Upper lobe of right lung (tissue), 1 donor: ENCODE data around the gene WRAP53. TPM values are rescaled to one million over a fixed set of nuclear protein-coding genes. Genes with fewer than 3 reads are reported as not detected.

Experiments used
- ATAC-seq: fragments of 200-7000 bp; cut with Tn5 transposase; one replicate; pipeline ENCODE4 v1.9.1; 2020; ENCODE audit warnings: mild to moderate bottlenecking, moderate library complexity
- DNase-seq: peaks from one replicate; pipeline ENCODE4 v3.0.0-alpha.2; 2020
- H3K27ac ChIP-seq: fragments of 200-600 bp; one replicate; pipeline ENCODE4 v1.8.0; 2022
- H3K27me3 ChIP-seq: fragments of 200-600 bp; one replicate; pipeline ENCODE4 v1.8.0; 2022; ENCODE audit warnings: mild to moderate bottlenecking
- H3K36me3 ChIP-seq: fragments of 200-600 bp; one replicate; pipeline ENCODE4 v1.8.0; 2022
- H3K4me1 ChIP-seq: fragments of 200-600 bp; one replicate; pipeline ENCODE4 v1.8.0; 2022
- H3K4me3 ChIP-seq: fragments of 200-600 bp; one replicate; pipeline ENCODE4 v1.8.0; 2022; ENCODE audit warnings: mild to moderate bottlenecking
- H3K9me3 ChIP-seq: fragments of 200-600 bp; one replicate; pipeline ENCODE4 v1.8.0; 2022
- CTCF ChIP-seq: fragments of 200-600 bp; IDR thresholded peaks from one replicate; pipeline ENCODE4 v1.8.0; 2022; ENCODE audit warnings: antibody characterized with exemption
- intact Hi-C: fragments of 100-400 bp; cut with DNase I; formaldehyde crosslinking; loops from one replicate; pipeline ENCODE4 v1.11.0; 2022
- total RNA-seq: library from RNA; stranded (reverse); fragmentation: NEBNext Ultra II Directional; extraction: Animal tissue kit (Norgen Biotek cat#: 25700); gene quantifications from one replicate; pipeline ENCODE4 v1.2.1, GENCODE V29; 2021
- donor health status: DM: no; HTN: yes; CAD: no; lungs with severe emphysema.

The WRAP53 gene
- total RNA-seq, 1 donor from 2014 or later = 5.7 TPM

- TF ChIP-seq CTCF = no peak
- H3K36me3 ChIP-seq = no peaks in the 10 kb centered on the region
- intact Hi-C loops = no loop called here
- no peaks in the 10 kb centered on the region for H3K9me3 ChIP-seq
- no peak overlapping the region for H3K27ac ChIP-seq
- peaks cover 4% of the 10 kb centered on the region for H3K4me1 ChIP-seq
- H3K27me3 ChIP-seq = peaks cover 6% of the 10 kb centered on the region
- no peak overlapping the region for H3K4me3 ChIP-seq
- ATAC-seq (no peak), DNase-seq (no peak)
Observed at GRCh38 chr17:7721612-7722011, 33.3 kb downstream of the WRAP53 start.

- H3K27me3 ChIP-seq = peaks cover 4% of the 10 kb centered on the region
- no peaks in the 10 kb centered on the region for H3K36me3 ChIP-seq
- no peak overlapping the region for H3K4me3 ChIP-seq
- H3K4me1 ChIP-seq = no peaks in the 10 kb centered on the region
- H3K9me3 ChIP-seq = no peaks in the 10 kb centered on the region
- intact Hi-C loops = no loop called here
- ATAC-seq = no peak
- DNase-seq = no peak
- no peak overlapping the region for H3K27ac ChIP-seq
- TF ChIP-seq CTCF = no peak
Observed at GRCh38 chr17:7727886-7728285, 39.6 kb downstream of the WRAP53 start.

GRCh38 chr17:7729816-7730215 lies 41.5 kb downstream of the WRAP53 start:
- Histone ChIP-seq H3K9me3 (no peaks in the 10 kb centered on the region), H3K36me3 (no peaks in the 10 kb centered on the region), H3K27ac (no peak overlapping the region), H3K4me3 (no peak overlapping the region), H3K27me3 (no peaks in the 10 kb centered on the region), H3K4me1 (no peaks in the 10 kb centered on the region)
- intact Hi-C loops = no loop called here
- DNase-seq = no peak
- peak; percentile 28 for ATAC-seq
- TF ChIP-seq CTCF = no peak

GRCh38 chr17:7732981-7733539 lies 44.8 kb downstream of the WRAP53 start:
- no peaks in the 10 kb centered on the region for H3K9me3 ChIP-seq
- ATAC-seq (no peak), DNase-seq (peak; percentile 59)
- H3K27me3 ChIP-seq = no peaks in the 10 kb centered on the region
- intact Hi-C loops = no loop called here
- no peak overlapping the region for H3K4me3 ChIP-seq
- no peak for TF ChIP-seq CTCF
- H3K27ac ChIP-seq = no peak overlapping the region
- no peaks in the 10 kb centered on the region for H3K36me3 ChIP-seq
- H3K4me1 ChIP-seq = no peaks in the 10 kb centered on the region

- no peak overlapping the region for H3K27ac ChIP-seq
- TF ChIP-seq CTCF = no peak
- DNase-seq (peak; percentile 58), ATAC-seq (no peak)
- no peaks in the 10 kb centered on the region for H3K9me3 ChIP-seq
- no peaks in the 10 kb centered on the region for H3K4me1 ChIP-seq
- no peaks in the 10 kb centered on the region for H3K36me3 ChIP-seq
- intact Hi-C loops = no loop called here
- H3K27me3 ChIP-seq = peaks cover 16% of the 10 kb centered on the region
- H3K4me3 ChIP-seq = no peak overlapping the region
Observed at GRCh38 chr17:7737601-7738000, 49.3 kb downstream of the WRAP53 start.

GRCh38 chr17:7739746-7740145 lies 51.5 kb downstream of the WRAP53 start:
- intact Hi-C loops = no loop called here
- Histone ChIP-seq H3K36me3 (no peaks in the 10 kb centered on the region), H3K4me3 (no peak overlapping the region), H3K9me3 (no peaks in the 10 kb centered on the region), H3K4me1 (no peaks in the 10 kb centered on the region), H3K27me3 (peaks cover 16% of the 10 kb centered on the region), H3K27ac (no peak overlapping the region)
- no peak for TF ChIP-seq CTCF
- DNase-seq = peak; percentile 51
- ATAC-seq = no peak
